Epithelial cell of esophagus (primary cell): ENCODE data around the gene TTC36.
A peak's percentile ranks its signal among the peaks of the same experiment; 100 is the strongest.
"Not testable (repeated sequence)": the region's sequence is repeated elsewhere in the genome, so short reads cannot be mapped to it uniquely, and the experiment has no call there.

Experiments
- DNase-seq: peaks from one replicate; pipeline ENCODE4 v3.0.0; 2010; ENCODE audit warnings: low read depth
- H3K4me3 ChIP-seq: 2 replicates; pipeline ENCODE4 v1.5.1; 2011; ENCODE audit warnings: mild to moderate bottlenecking, low read length, control low read depth
- TF ChIP-seq, protein P1 (sequence below): IDR thresholded peaks from 2 replicates; pipeline ENCODE4 v1.5.1; 2011; ENCODE audit warnings: low read depth, mild to moderate bottlenecking, low read length, control low read depth, inconsistent platforms; ENCODE audit not compliant: insufficient read depth; ENCODE audit errors: missing control alignments

Gene TTC36

DNA sequence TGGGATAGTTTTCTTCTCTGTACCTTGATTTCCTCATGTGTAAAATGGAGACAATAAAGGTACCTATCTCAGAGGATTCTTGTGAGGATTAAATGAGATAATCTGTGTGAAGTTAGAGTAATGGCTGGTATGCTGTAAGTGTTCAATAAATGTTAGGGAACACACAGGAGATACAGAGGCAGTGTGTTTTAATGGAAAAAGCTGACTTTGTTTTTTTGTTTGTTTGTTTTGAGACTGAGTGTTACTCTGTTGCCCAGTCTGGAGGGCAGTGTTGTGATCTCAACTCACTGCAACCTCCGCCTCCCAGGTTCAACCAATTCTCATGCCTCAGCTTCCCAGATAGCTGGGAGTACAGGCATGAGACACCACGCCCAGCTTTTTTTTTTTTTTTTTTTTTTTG lies 42.4 kb downstream of the TTC36 start:
- TF ChIP-seq, protein P1, sequence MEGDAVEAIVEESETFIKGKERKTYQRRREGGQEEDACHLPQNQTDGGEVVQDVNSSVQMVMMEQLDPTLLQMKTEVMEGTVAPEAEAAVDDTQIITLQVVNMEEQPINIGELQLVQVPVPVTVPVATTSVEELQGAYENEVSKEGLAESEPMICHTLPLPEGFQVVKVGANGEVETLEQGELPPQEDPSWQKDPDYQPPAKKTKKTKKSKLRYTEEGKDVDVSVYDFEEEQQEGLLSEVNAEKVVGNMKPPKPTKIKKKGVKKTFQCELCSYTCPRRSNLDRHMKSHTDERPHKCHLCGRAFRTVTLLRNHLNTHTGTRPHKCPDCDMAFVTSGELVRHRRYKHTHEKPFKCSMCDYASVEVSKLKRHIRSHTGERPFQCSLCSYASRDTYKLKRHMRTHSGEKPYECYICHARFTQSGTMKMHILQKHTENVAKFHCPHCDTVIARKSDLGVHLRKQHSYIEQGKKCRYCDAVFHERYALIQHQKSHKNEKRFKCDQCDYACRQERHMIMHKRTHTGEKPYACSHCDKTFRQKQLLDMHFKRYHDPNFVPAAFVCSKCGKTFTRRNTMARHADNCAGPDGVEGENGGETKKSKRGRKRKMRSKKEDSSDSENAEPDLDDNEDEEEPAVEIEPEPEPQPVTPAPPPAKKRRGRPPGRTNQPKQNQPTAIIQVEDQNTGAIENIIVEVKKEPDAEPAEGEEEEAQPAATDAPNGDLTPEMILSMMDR: no peak
- DNase-seq: no peak
- no peak overlapping the region for H3K4me3 ChIP-seq

DNA sequence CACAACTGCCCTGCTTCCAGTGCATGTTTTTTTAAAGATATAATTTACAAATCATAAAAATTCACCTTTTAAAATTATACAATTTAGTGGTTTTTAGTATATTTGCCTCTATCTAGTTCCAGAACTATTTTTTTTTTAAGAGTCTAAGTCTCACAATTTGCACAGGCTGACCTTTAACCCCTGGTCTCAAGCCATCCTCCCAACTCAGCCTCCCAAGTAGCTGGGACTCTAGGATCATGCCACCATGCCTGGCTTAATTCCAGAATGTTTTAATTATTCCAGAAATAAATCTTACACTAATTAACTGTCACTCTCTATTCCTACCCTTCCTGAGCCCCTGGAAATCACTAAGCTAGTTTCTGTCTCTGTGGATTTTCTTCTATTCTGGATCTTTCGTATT lies 43.5 kb downstream of the TTC36 start:
- no peak for DNase-seq
- TF ChIP-seq, protein P1: no peak

GRCh38 chr11:118571701-118572060 lies 44.4 kb downstream of the TTC36 start:
- DNase-seq: not testable (repeated sequence)
- peak overlapping the region; percentile 90 for H3K4me3 ChIP-seq

More for the DNA sequence above, 43.5 kb downstream of the TTC36 start:
- H3K4me3 ChIP-seq: no peak overlapping the region

GRCh38 chr11:118572061-118572980 lies 45.0 kb downstream of the TTC36 start, which contains the start of gene ARCN1:
ARCN1 (plus strand) TSS chr11:118572409; CDS start chr11:118572548, 139 bp downstream.
- DNase-seq: peak; percentile 71
- peak within 1 kb of the TSS; percentile 90 for H3K4me3 ChIP-seq
- TF ChIP-seq, protein P1: no peak

- H3K4me3 ChIP-seq: peak overlapping the region; percentile 90
- TF ChIP-seq, protein P1: no peak
- peak; percentile 62 for DNase-seq
Measured at GRCh38 chr11:118572981-118573550, 45.8 kb downstream of the TTC36 start.

GRCh38 chr11:118574636-118575035 lies 47.4 kb downstream of the TTC36 start:
- TF ChIP-seq, protein P1: no peak
- DNase-seq: no peak
- H3K4me3 ChIP-seq: no peak overlapping the region

DNA sequence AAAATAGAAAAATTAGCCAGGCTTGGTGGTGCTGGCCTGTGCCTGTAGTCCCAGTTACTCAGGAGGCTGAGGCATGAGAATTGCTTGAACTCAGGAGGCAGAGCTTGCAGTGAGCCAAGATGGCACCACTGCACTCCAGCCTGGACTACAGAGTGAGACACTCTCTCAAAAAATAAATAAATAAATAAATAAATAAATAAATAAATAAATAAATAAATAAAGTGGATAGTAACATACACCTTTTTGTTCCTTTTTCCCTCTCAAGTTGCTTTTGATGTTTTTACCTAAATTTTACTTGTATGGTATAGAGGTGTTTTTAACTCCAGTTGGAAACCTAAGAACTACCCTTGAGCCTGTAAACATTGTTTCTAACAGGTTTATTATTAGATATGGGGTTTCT lies 50.7 kb downstream of the TTC36 start:
- DNase-seq, H3K4me3 ChIP-seq: not testable (repeated sequence)
